GM23248 (cell line): ENCODE measurements around the gene SETBP1. TPM values are rescaled to one million over a fixed set of nuclear protein-coding genes. Genes with fewer than 3 reads are reported as not detected.

Source experiments
- DNase-seq: peaks from one replicate; pipeline ENCODE4 v3.0.0-alpha.2; 2015
- H2AFZ ChIP-seq: fragments of 200-600 bp; sonication (generic); 2 replicates; pipeline ENCODE4 v1.6.1; 2016; ENCODE audit warnings: antibody characterized with exemption
- H3F3A ChIP-seq: fragments of 200-600 bp; sonication (generic); 2 replicates; pipeline ENCODE4 v1.6.1; 2016; ENCODE audit warnings: mild to moderate bottlenecking, antibody characterized with exemption, mixed run types; ENCODE audit not compliant: insufficient read depth
- H3K27ac ChIP-seq: fragments of 200-600 bp; sonication (generic); 2 replicates; pipeline ENCODE4 v1.5.1; 2016; ENCODE audit warnings: mild to moderate bottlenecking
- H3K27me3 ChIP-seq: fragments of 200-600 bp; sonication (generic); replicated peaks from 2 replicates; pipeline ENCODE4 v1.6.1; 2016; ENCODE audit warnings: mild to moderate bottlenecking; ENCODE audit not compliant: insufficient read depth
- H3K36me3 ChIP-seq: fragments of 200-600 bp; sonication (generic); 2 replicates; pipeline ENCODE4 v1.6.1; 2016; ENCODE audit warnings: low read depth, mild to moderate bottlenecking
- H3K4me1 ChIP-seq: fragments of 200-600 bp; sonication (generic); 2 replicates; pipeline ENCODE4 v1.6.1; 2016; ENCODE audit warnings: mild to moderate bottlenecking; ENCODE audit not compliant: insufficient read depth
- H3K4me2 ChIP-seq: fragments of 200-600 bp; sonication (generic); one replicate; pipeline ENCODE4 v1.6.1; 2016; ENCODE audit warnings: mild to moderate bottlenecking; ENCODE audit not compliant: unreplicated experiment
- H3K4me3 ChIP-seq: fragments of 200-600 bp; sonication (generic); 2 replicates; pipeline ENCODE4 v1.5.1; 2016; ENCODE audit warnings: mild to moderate bottlenecking
- H3K79me2 ChIP-seq: fragments of 200-600 bp; sonication (generic); 2 replicates; pipeline ENCODE4 v1.6.1; 2016; ENCODE audit warnings: mild to moderate bottlenecking; ENCODE audit not compliant: insufficient read depth
- H3K9ac ChIP-seq: fragments of 200-600 bp; sonication (generic); 2 replicates; pipeline ENCODE4 v1.6.1; 2016; ENCODE audit warnings: mild to moderate bottlenecking
- H3K9me2 ChIP-seq: fragments of 200-600 bp; sonication (generic); 2 replicates; pipeline ENCODE4 v1.6.1; 2016; ENCODE audit warnings: mixed run types, mild to moderate bottlenecking, moderate library complexity; ENCODE audit not compliant: insufficient read depth
- H3K9me3 ChIP-seq: fragments of 200-600 bp; sonication (generic); one replicate; pipeline ENCODE4 v1.6.1; 2017; ENCODE audit warnings: low read depth
- H4K20me1 ChIP-seq: fragments of 200-600 bp; sonication (generic); 2 replicates; pipeline ENCODE4 v1.6.0; 2016; ENCODE audit not compliant: insufficient read depth
- EZH2 ChIP-seq: fragments of 200-600 bp; sonication (generic); IDR thresholded peaks from 2 replicates; pipeline ENCODE4 v1.6.1; 2018; ENCODE audit warnings: antibody characterized with exemption, mild to moderate bottlenecking; ENCODE audit not compliant: insufficient read depth, poor library complexity, severe bottlenecking
- EZH2phosphoT487 ChIP-seq: fragments of 200-600 bp; sonication (generic); IDR thresholded peaks from 2 replicates; pipeline ENCODE4 v1.6.1; 2018; ENCODE audit warnings: antibody characterized with exemption, moderate library complexity, mild to moderate bottlenecking, low read depth; ENCODE audit not compliant: insufficient read depth
- WGBS, 2 experiments: methylation state at CpG; one replicate each; pipeline ENCODE4 v1.1.6; 2015 to 2017; ENCODE audit warnings: low lambda C conversion rate in 2 of 2, low coverage in 1 of 2; ENCODE audit errors: missing lambda C conversion rate in 2 of 2; 5-methylcytosine and 5-hydroxymethylcytosine counted together
- in situ Hi-C: fragments of 300-500 bp; cut with MboI; formaldehyde crosslinking; loops from 2 replicates; pipeline ENCODE4 v1.15.0; 2020
- polyA plus RNA-seq: library from polyadenylated mRNA; unstranded; fragments of >200 nt; fragmentation: Nextera tagmentation; extraction: Ambion mirVana; gene quantifications from 2 replicates; pipeline ENCODE4 v1.2.1, GENCODE V29; 2016
- total RNA-seq: library from RNA; depleted of rRNA; stranded (reverse); fragments of >200 nt; shearing (Covaris generic); gene quantifications from 2 replicates; pipeline ENCODE4 v1.2.3, GENCODE V29; 2014

The SETBP1 gene
- total and polyA plus RNA-seq, 2 experiments from 2014 or later, result 1.3 to 4.1 TPM

DNA sequence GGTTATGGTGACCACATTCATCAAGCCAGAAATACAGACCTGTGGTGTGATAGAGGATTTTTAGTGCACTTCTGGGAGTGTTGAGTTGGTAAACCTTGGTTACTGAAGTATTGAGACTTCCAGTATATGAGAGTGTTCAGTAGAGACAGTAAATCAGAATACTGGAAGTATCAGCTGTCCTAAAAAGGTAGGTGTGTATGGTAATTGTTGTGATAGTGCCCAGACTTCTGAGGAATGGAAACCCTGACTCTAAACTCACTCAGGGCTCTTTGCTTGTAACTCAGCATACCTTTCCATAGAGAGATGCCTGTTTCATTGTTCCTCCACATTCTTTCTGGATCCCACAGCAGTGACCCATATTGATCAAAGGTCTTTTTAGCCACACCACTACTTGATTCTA lies 217.1 kb downstream of the SETBP1 start:
- Histone ChIP-seq H3K36me3 (no peaks in the 10 kb centered on the region), H3K9me2 (no peaks in the 10 kb centered on the region), H3K9me3 (no peaks in the 10 kb centered on the region), H3K4me1 (peaks cover 17% of the 10 kb centered on the region), H3K79me2 (no peaks in the 10 kb centered on the region), H3K27me3 (no peaks in the 10 kb centered on the region), H2AFZ (no peak overlapping the region), H3K27ac (no peak overlapping the region), H3F3A (peaks cover 13% of the 10 kb centered on the region; the same call in 1 of the 2 replicates), H4K20me1 (no peaks in the 10 kb centered on the region), H3K4me3 (no peak overlapping the region), H3K4me2 (no peak overlapping the region), H3K9ac (no peak overlapping the region)
- TF ChIP-seq EZH2, result no peak
- TF ChIP-seq EZH2phosphoT487, result no peak
- in situ Hi-C loops, result loop anchor here (10.0 to 25.0 kb wide), 2 partner anchors 213 to 761 kb away; partner anchors contain the start of gene SETBP1
- DNase-seq, result no peak

DNA sequence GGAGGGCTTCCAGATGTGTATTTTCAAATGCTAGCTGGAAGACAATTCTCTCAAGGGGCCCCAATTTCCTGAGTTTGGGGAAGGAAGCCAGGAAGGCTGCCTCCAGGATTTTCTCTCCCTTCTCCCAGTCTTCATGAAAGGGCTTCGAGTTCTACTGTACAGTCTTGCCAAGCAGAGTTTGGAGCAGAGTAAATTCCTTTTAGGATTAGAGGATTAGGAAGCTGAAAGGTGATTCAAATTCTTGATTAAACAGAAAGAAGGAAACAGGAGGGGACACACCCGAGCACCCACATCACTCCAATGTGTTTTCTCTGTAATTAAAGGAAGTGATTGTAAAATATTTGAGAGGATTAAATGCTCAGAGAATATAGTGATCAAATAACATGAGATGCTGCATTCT lies 217.8 kb downstream of the SETBP1 start:
- no peaks in the 10 kb centered on the region for H3K27me3 ChIP-seq
- no peaks in the 10 kb centered on the region for H4K20me1 ChIP-seq
- in situ Hi-C loops, result loop anchor here (10.0 to 25.0 kb wide), 2 partner anchors 214 to 761 kb away; partner anchors contain the start of gene SETBP1
- TF ChIP-seq EZH2 (no peak), EZH2phosphoT487 (no peak)
- no peaks in the 10 kb centered on the region for H3K36me3 ChIP-seq
- 58 to 68% methylated on average over 2 of the region's 2 CpGs for WGBS, 2 experiments
- no peaks in the 10 kb centered on the region for H3K79me2 ChIP-seq
- H3K4me2 ChIP-seq, result no peak overlapping the region
- no peak for DNase-seq
- H3K9me3 ChIP-seq, result no peaks in the 10 kb centered on the region
- no peak overlapping the region for H3K9ac ChIP-seq
- H3K4me3 ChIP-seq, result no peak overlapping the region
- H3K4me1 ChIP-seq, result peaks cover 10% of the 10 kb centered on the region
- peaks cover 8% of the 10 kb centered on the region; the same call in 1 of the 2 replicates for H3F3A ChIP-seq
- no peaks in the 10 kb centered on the region for H3K9me2 ChIP-seq
- H3K27ac ChIP-seq, result no peak overlapping the region
- H2AFZ ChIP-seq, result no peak overlapping the region

DNA sequence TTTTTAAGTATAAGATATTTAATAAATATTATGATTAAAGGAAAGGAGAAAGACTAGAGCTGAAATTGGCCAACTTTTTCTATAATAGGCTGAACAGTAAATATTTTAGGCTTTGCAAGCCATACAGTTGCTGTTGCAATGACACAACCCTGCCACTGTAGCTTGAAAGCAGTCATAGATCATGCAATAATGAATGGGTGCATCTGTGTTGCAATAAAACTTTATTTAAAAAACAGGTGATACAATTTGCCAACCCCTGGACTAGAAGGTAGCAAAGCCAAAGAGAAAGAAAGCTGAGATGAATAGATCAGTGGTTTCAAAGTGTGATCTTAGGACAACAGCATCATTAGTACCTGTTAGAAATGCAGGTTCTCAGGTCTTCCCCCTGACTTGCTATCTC lies 219.1 kb downstream of the SETBP1 start:
- Histone ChIP-seq H3K27ac (no peak overlapping the region), H3K4me3 (no peak overlapping the region), H3K9me3 (no peaks in the 10 kb centered on the region), H3K4me1 (peaks cover 6% of the 10 kb centered on the region; the same call in 1 of the 2 replicates), H3K79me2 (no peaks in the 10 kb centered on the region), H3K4me2 (no peak overlapping the region), H3K9me2 (no peaks in the 10 kb centered on the region), H3K27me3 (no peaks in the 10 kb centered on the region), H2AFZ (no peak overlapping the region), H3K9ac (no peak overlapping the region), H4K20me1 (no peaks in the 10 kb centered on the region), H3F3A (no peaks in the 10 kb centered on the region), H3K36me3 (no peaks in the 10 kb centered on the region)
- in situ Hi-C loops, result loop anchor here (10.0 to 25.0 kb wide), 3 partner anchors 215 to 763 kb away; partner anchors contain the start of gene SETBP1
- TF ChIP-seq EZH2 (no peak), EZH2phosphoT487 (no peak)
- DNase-seq, result no peak

DNA sequence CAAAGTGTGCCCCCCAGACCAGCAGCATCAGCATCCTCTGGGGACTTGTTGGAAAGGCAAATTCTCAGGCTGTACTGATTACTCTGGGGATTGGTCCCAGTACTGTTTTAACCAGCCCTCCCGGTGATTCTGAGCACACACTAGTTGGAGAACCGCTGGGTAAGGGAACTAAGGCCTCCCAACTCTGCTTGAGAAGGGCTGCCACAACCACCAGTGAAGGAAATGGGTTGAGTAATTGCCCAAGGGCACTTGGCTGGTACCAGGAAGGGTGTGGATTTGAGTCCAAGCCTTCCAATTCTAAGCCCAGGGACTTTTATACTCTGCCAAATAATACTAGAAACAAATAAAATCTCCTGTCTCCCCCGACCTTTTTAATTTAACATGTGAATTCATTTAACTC lies 219.9 kb downstream of the SETBP1 start:
- Histone ChIP-seq H3F3A (no peaks in the 10 kb centered on the region), H3K4me1 (peaks cover 6% of the 10 kb centered on the region; the same call in 1 of the 2 replicates), H3K9me2 (no peaks in the 10 kb centered on the region), H3K4me2 (no peak overlapping the region), H2AFZ (no peak overlapping the region), H3K4me3 (no peak overlapping the region), H3K9ac (no peak overlapping the region), H3K79me2 (no peaks in the 10 kb centered on the region), H3K36me3 (no peaks in the 10 kb centered on the region), H3K27ac (no peak overlapping the region), H3K27me3 (no peaks in the 10 kb centered on the region), H4K20me1 (no peaks in the 10 kb centered on the region), H3K9me3 (no peaks in the 10 kb centered on the region)
- 25 to 33% methylated on average over 3 of the region's 3 CpGs for WGBS, 2 experiments
- DNase-seq, result no peak
- in situ Hi-C loops, result loop anchor here (25.0 kb wide), 1 partner anchor 312 kb away; no protein-coding TSS in a partner anchor
- TF ChIP-seq EZH2 (no peak), EZH2phosphoT487 (no peak)

DNA sequence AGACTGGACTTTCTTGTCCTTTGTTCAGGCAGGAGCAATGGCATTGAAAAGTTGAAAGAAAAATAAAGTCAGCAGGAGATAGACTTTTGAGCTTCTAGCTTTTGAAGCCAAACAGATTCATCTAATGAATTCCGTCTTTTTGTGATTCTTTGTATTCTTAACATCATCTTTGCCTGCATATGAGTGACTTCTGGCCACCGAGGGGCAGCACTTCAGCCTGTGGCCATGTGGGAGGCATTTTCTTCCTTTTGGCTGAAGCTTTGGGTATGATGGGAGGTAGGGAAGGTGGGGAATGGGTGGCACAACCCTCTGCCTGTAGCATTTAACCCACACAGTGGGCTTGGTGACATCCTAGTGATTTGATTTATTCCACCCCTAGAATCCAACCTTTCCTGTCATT lies 220.6 kb downstream of the SETBP1 start:
- Histone ChIP-seq H3K4me3 (no peak overlapping the region), H3K36me3 (no peaks in the 10 kb centered on the region), H3K79me2 (no peaks in the 10 kb centered on the region), H3K4me1 (peaks cover 6% of the 10 kb centered on the region; the same call in 1 of the 2 replicates), H3F3A (no peaks in the 10 kb centered on the region), H2AFZ (no peak overlapping the region), H3K4me2 (no peak overlapping the region), H4K20me1 (no peaks in the 10 kb centered on the region), H3K9me2 (no peaks in the 10 kb centered on the region), H3K9ac (no peak overlapping the region), H3K9me3 (no peaks in the 10 kb centered on the region), H3K27ac (no peak overlapping the region), H3K27me3 (no peaks in the 10 kb centered on the region)
- 55 to 67% methylated on average over 2 of the region's 2 CpGs for WGBS, 2 experiments
- TF ChIP-seq EZH2 (no peak), EZH2phosphoT487 (no peak)
- DNase-seq, result no peak
- in situ Hi-C loops, result loop anchor here (25.0 kb wide), 1 partner anchor 311 kb away; no protein-coding TSS in a partner anchor
